GM18909 (cell line): ENCODE data around the gene NCOA4.
"Not testable (repeated sequence)": the region's sequence is repeated elsewhere in the genome, so short reads cannot be mapped to it uniquely, and the experiment has no call there.

ENCODE experiments used
- ATAC-seq: cut with Tn5 transposase; IDR thresholded peaks from one replicate; pipeline ENCODE4 v1.9.1; 2021; ENCODE audit warnings: mild to moderate bottlenecking; ENCODE audit not compliant: unreplicated experiment, poor library complexity

Gene NCOA4

DNA sequence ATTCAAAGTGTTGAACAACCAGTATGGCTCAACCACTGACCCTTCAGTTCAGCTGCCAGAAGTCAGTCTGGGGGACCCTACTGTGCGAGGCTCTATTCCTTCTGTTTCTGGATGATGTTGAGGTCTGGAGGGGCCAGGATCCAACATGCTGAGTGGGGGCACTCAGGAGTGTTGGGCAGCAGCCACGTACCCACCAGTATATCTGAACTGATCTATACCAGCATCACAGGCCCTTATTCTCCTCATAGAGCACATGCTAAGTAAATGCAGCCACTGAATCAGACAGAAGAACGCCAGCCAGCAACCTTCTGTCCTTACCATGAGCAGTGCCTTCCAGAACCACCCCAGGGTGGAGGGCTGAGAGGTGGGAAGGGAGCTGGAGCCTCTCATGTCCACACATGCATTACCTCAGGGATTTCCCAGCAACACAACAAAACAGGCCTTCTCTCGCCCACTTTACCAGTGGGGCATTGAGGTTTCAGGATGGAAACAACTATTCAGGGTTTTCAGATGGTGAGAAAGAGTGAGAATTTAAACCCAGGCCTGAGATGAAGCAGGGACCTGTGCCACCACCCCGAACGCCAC lies 22.5 kb upstream of the NCOA4 start:
- ATAC-seq = no peak

DNA sequence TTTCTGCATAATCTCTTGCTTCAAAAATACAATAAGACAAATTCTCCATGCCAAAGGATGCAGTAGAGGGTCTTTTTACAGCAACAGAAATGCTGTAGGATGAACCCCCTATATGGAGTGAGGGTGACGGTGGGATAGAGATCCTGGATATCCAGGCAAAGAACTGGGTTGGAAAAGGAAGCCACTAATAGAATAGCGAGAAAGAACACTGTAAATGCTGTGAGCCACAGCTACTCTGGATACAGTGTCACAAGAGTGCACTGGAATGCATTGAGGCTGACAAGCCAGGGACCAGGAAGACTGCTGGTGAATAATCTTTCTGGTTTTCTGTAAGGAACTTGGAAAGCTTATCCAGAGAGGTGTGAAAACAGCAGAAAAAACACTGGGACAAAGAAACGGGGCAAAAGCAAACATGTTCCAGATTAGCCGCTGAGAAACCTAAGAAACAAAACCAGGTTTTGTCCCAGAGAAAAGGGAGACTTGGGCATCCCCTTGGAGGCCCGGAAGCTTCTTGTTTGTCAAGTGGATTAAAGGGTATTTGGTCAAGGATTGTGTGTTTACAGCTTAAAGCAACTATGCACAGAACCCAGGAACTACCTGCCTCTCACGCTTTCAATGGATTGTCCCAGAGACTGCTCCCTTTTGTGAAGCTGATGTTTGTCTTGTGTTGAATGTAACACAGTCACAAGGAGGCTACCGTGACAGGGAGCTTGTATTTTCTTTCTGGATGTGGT lies 21.8 kb upstream of the NCOA4 start:
- ATAC-seq = no peak

DNA sequence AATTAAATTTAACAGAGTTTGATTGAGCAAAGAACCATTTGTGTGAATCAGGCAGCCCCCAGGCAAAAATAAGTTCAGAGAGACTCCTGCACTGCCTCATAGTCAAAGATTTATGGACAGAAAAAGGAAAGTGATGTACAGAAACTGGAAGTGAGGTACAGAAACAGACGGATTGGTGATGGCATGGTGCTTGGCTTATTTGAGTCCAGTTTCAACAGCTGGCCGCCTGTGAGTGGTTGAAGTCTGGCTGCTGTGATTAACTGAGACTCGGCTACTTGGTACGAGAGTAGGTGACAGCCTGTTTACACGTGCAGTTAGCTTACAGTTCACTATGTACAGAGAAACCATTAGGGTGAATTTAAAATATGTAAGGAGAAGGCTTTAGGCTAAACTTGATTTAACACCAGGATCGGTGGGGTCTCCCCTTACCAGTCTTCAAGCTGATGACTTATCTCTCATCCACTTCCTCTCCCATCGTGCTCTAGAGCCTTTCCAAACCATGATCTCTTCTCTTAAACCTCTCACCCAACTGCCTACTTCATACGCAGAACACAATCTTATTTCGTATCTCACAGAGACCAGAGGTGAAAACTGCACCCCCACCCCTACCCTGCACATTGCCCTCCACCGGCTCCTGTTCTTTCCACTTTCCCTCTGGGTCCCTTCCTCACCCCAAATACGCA lies 20.7 kb upstream of the NCOA4 start:
- ATAC-seq = no peak

DNA sequence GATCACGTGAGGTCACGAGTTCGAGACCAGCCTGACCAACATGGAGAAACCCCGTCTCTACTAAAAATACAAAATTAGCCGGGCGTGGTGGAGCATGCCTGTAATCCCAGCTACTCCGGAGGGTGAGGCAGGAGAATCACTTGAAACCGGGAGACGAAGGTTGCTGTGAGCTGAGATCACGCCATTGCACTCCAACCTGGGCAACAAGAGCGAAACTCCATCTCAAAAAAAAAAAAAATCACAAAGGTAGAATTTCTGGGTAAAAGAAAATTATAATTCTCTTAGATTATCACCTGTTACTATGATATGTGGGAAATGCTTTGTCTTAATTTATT lies 19.0 kb upstream of the NCOA4 start:
- ATAC-seq = not testable (repeated sequence)

DNA sequence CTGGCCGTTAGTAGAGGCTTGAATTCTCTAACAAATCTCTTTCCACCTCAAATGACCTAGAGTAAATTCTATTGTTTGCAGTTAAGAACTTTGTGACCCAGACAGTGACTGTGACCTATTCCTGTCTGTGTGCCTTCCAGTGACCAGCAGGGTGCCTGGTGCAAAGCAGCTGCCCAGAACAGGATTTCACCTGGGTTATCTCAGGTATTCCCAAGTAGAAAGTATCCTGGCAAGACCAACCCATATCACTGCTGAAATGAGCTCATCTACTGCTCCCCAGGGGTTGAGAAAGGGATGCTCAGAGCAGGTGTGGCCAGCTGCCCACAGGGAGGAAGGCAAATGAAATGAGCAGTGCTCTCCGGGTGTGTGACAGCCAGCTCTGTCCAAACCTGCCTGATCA lies 17.7 kb upstream of the NCOA4 start:
- ATAC-seq = no peak

DNA sequence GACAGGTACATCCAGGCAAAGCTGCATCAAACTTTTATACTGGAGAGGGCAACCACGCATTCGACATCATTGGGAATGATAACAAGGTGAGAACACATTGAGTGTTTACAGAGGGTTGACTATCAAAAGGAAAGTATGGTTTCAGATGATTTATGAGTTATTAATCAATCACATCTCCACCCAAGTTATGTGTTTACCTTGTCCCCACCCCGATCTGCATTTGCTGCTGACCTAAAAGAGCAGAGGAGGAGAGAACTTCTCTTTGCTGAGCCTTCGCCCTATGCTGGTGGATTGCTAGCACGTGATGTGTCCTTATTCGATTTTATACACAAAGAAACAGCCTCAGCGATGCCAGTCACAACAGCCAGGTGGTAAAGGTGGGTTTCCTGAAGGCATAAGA lies 15.8 kb upstream of the NCOA4 start, which contains the start of gene MSMB:
MSMB (minus strand) TSS at position 9 of the 400 bp plus-strand sequence. CDS start 32 bp downstream, outside the sequence.
- no peak for ATAC-seq

DNA sequence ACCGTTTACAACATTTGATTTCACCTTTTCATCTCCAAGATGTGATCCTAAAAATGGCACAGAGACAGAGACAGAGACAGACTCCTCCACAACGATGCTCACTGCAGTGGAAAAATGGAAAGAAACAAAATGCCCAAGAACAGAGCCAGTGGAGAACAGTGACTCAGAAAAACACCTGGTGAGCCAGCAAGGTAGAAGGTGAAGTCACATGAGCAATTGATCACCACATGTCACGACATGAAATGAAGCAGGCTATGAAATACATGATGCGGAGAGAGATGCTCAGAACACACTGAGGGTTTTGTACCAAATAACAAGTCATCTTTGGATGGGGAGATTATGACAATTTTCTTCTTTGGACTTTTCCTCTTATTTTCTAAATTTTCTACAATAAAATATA lies 12.1 kb upstream of the NCOA4 start:
- ATAC-seq = no peak

DNA sequence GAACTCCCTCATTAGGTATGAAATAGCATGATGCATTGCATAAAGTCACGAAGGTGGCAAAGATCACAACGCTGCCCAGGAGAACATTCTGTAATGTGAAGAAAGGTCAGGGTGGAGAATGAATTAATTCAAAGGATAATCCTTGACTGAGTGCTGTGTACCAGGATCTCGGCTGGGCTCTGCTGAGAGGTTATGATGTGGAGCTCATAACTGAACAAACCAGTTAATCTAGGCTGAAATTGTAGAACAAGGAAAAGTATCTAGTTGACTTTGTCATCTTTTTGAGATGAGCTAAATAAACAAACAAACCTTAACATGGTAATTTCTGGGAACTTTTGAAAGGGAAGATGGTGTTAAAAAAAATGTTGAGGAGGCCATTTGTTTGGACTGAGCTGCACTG lies 9.6 kb upstream of the NCOA4 start:
- no peak for ATAC-seq

DNA sequence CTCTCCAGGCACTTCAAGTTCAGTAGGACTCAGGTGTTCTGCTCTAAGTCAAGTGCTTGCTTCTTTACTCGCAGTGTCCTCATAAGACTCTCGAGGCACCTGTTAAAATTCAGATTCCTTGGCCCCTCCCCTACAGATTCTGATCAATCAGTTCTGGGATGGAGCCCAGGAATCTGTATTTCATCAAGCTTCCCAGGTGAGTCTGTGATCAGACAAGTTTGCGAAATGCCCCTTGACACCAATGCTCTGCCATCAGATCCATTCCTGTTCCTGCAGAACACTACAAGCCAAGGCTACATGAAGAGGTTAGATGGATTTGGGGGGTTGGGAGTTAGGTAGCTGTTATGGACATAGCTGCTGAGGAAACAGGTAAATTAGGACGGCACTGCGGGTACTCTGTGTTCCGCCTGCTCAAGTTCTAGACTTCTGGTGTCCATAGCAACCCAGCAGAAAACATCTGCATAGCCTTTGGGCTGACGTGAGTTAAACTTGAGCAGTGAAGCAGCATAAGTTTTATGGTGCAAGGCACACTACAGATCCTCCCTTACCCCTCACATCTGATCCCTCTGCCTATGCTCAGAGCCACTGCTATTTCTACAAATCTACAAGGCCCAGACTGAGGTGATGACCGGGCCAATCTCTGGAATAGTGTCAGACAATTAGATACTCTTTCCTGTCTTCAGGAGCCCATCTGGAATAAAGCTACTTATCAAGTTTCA lies 6.8 kb upstream of the NCOA4 start:
- ATAC-seq = no peak

DNA sequence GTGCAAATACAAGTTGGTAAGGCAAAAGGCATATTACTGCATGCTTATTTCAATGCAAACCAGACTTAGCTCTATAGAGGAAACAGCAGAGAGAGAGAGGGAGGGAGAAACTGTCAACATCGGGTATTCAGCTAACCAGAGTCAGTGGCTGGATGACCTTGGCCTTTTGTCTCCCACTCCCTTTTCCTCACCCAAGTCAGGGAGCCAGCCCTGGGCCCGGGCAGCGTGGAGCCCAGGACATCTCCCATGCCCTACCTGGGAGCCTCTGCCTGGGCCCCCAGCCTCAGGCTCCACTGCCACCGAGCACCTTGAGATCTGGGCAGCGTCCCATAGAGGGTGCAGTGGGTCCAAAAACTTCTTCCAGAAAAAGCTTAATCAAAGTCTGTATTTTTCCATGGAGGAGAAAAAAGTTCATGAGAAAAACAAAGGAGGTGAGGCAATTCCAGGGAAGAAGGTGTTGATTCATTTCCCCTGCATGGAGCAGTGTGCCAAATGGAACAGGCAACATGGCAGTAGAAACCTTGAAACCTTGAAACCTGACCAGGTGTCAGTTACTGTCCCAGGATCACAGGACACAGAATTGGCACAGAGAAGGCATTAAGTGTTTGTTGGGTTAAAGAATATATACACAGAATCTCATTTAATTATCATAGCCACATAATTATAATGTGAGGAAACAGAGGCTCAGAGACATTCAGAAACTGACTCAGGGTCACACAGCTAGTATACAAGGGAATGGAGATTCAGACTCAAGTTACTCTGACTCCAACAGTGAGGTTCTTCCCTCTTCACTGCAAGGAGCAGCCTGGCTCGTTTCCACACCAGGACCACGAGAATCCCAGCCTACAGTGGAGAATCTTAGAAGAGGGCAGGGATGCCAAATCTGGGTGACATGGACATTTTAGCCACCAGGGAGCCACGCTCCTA lies 5.8 kb upstream of the NCOA4 start:
- ATAC-seq = no peak

DNA sequence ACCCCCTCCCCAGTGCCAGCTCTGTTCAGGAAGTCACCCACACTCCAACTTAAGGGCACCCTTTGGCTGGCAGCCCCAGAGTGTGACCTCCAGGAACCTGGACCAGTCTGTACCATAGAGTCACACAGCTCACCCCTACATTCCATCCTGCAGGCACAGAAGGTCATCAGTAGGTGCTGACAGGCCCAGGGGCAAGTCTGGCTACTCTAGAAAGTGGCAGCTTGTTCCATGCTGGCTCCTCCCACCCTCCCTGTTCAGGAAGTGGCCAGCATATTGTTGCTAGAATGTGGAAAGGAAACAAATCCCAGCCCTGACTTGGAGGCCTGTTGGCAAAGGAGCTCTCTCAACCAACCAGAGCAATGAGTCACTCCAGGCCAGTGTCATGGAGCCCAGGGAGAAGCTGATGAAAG lies 3.2 kb upstream of the NCOA4 start:
- ATAC-seq = no peak

DNA sequence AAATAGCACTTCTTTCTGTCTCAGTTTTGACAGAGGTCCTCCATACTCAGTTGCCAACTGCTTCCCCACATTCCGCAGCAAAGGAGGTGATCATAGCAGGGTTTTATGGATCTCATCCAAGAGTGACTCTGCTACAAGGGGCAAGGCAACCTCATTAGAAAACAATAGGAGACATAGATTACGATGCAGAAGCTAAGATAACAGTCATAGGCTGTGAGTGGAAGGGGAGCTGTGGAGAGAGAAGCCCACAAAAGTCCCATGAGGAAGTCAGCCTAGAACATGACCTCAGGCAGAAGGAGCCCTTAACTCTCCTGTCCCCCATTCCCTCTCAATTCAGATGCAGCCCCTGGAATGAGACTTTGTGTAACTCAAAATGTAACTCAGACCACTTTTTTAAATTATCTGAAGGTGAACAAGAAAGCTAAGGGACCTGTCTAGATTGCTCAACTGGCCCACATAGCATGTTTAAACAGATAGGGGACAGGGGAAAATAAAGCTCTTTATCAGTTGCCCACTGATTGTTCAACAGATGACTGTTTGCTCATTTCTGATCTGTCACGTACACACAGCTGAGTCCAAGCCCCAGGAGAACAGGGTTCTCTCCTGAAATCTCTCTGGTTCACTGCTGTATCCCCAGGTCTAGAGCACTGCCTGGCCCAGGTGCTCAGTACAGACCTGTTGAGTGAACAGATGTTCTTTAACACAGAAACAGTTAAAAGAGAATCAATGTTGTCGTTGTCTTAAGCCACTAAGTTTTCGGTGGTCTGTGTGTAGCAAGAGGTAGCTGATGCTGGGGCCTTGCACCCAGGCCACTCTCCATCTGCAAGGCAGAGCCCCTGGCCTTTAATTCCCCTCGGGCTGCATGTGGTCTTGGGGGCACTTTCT lies 1.5 kb upstream of the NCOA4 start:
- ATAC-seq = no peak

DNA sequence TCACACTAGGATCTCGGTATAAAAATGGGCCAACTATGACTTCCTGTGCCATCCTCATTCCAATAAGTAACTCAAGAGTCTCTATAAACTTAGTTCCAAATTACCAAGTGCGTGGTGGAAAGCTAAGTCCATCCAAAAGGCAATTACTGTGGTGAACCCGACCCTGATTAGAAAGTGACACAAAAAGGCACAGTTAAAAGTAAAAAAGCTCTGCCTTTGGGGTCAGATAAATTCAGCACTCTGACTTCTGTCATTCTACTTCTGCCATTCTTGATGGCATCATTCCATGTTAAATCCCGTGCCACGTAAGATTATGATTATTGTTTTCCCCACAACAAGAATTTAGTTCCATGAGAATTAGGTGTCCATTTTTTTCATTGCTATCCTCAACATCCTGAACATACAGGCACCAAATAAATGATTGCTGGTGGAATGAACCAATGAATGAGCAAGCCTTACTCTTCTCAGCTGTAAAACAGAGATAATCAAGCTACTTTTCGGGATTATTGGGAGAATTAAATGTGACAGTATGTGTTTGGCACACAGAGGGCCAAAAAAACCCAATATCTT lies 877 bp downstream of the NCOA4 start:
- ATAC-seq = no peak

DNA sequence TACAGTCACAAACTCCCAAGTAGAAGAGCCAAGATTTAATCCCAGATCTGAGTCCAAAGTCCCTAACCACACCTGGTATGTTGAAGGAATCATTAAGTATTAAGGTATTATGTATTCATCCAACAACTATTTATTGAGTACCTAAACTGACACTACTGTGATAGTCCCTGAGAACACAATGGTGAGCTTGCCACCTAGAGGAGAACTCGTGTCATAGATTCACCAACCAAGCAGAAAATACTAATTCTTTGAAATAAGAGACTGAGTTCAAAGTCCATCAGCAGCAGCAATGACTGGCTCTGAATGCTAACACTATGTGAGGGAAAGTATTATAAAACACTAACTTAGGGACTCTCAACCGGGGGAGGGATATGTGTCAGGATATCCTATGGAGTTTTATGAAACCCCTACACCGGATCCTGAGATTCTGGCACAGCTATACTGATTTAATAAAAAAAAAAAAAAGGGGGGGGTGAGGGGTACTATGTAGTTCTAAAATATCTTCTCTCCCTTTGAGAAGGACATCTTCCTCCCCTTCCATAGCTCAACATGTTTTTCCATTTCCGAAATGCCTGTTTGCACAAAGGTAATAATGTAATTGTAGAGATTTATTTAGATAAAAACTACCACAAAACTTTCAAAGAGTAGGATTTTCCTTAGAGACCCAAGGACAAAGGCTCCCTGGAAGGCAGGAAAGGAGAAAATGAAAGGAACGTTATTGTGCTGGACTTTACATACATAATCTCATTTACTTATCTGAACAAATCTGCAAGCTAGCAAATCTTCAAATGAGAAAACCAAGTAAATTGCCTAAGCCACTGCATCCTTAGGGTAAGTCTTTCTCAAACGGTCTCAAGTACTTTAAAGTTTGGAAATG lies 1.6 kb downstream of the NCOA4 start:
- peak; percentile 43 for ATAC-seq

DNA sequence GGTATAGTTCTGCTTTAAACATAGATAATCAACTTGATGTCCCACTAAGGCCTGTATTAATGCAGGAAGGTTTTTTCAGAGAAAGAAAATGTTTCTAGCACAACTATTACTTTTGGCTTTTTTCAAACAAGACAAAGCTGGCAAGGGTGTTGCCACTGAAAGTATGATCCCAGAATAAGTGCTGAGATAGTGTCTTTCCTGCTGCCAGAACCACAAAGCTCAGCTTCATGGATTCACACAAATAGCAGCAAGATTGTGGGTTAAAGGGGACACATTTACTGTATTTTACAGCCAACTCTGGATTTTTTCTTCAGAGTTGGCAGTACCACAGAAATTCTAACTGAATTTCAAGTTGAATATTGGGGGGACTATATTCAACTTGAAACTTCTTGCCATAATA lies 4.3 kb downstream of the NCOA4 start:
- ATAC-seq = no peak

DNA sequence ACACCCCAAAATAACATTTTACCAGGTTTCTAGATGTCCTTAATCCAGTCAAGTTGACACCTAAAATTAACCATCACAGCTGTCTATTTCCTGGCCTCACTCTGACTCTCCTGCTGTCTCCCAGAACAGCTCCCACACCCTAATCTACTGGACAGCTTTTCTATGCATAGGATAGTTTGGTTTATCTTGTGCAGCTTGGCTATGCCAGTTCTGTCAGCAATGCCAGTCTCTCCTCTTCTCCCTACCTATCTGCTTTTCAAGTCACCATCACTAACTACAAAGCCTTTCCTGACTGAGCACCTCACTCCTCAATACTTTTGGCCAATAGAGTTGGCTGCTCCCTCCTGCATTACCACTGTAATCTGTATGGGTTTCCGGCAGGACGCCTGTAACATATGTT lies 5.0 kb downstream of the NCOA4 start:
- ATAC-seq = no peak

DNA sequence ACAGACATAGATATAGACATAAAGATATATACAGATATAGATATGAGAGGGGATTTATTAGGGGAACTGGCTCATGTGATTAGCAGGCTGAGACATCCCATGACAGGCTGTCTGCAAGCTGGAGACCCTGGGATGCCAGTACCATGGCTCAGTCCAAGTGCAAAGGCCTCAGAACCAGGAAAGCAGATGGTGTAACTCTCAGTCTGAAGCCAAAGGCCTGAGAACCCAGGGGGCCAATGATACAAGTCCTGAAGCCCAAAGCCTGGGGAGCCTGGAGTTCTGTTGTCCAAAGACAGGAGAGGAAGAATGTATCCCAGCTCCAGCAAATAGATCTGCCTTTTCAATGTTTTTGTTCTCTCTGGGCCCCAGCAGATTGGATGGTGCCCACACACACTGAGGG lies 5.5 kb downstream of the NCOA4 start:
- no peak for ATAC-seq
